H1 (cell line): ENCODE data around the gene ICA1. TPM values are rescaled to one million over a fixed set of nuclear protein-coding genes. Genes with fewer than 3 reads are reported as not detected.

Experiments
- CHD7 ChIP-seq: fragments of 300-600 bp; sonication (generic); IDR thresholded peaks from 2 replicates; pipeline ENCODE4 v1.7.1; 2012; ENCODE audit warnings: low read length, moderate library complexity, mild to moderate bottlenecking, inconsistent platforms; ENCODE audit not compliant: insufficient replicate concordance
- polyA plus RNA-seq, 7 experiments: library from polyadenylated mRNA; depleted of rRNA in 3 of 7; stranded (reverse) in 5 of 7; unstranded in 2 of 7; fragments of >200 nt in 5 of 7; fragments of 200-250 nt in 2 of 7; gene quantifications; 1 replicate in 5 of 7; 2 replicates in 1 of 7; 4 replicates in 1 of 7; pipeline versions ENCODE4 v1.2.1 to v1.2.3, GENCODE V29; 2011 to 2013; ENCODE audit warnings: missing spikeins in 2 of 7, mixed read lengths in 2 of 7
- total RNA-seq: library from RNA; stranded (reverse); fragmentation: NEBNext Ultra II Directional; extraction: Animal tissue kit (Norgen Biotek cat#: 25700); gene quantifications from 2 replicates; pipeline ENCODE4 v1.2.1, GENCODE V29; 2021

The ICA1 gene
- total and polyA plus RNA-seq, 2 of the 8 experiments (the other 6 are each of a cell fraction or from before 2014, with no cell fraction given), result 14.9 to 37.1 TPM

DNA sequence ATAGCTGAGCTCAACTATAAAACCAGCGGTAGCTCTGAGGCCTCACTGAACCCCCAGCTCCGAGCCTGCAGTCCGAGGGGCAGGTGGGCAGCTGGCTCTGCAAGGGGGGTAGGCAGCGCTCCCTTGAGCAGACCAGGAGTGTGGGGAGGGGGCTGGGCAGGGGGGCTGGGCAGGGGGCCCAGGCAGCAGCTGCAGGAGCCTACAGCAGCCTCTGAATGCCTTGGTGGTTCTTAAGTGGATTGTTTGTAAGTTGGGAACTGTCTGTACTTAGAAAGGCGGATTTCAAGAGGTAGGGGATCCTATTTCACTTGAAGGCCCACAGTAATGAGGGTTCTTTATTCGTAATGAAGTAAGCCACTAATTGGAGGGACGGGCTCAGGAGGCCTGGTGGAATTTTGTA, 72.3 kb downstream of the ICA1 start (continued):
- TF ChIP-seq CHD7, result no peak
